Stimulated activated CD4-positive, alpha-beta T cell treated with anti-CD3 and anti-CD28 coated beads, Interleukin-15, amount 100 ng/mL, for 24 hours (primary cell): Measurements from ENCODE around the gene MGAT4A.
"Not testable (repeated sequence)": the region's sequence is repeated elsewhere in the genome, so short reads cannot be mapped to it uniquely, and the experiment has no call there.

Experiments used
- DNase-seq: peaks from one replicate; pipeline ENCODE4 v3.0.0-alpha.2; 2020

MGAT4A gene

GRCh38 chr2:98728088-98728718 is 2.7 kb downstream of the MGAT4A start:
- not testable (repeated sequence) for DNase-seq

GRCh38 chr2:98727369-98728087 is 3.4 kb downstream of the MGAT4A start:
- no peak for DNase-seq

GRCh38 chr2:98726735-98727368 is 4.1 kb downstream of the MGAT4A start:
- DNase-seq, result no peak

DNA sequence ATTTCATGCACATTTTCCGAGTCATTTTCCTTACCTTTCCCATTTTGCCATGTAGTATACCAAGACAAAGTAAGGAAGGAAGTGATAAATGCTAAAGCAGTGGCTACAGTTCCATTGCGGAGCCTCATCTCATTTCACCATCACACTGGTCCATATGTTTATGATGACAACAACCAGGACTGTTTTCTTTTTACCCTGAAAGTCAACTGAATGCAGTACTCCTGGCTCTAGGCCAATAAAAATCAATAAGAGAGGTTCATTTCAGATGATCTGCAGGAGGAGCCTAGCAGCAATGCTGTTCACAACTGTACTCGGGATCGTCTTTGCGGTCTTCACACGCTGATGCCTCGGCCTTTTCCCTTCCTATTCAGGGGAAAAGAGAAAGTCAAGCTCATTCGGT is 4.7 kb downstream of the MGAT4A start:
- DNase-seq, result no peak

- no peak for DNase-seq
Observed at GRCh38 chr2:98720286-98720685, 10.6 kb downstream of the MGAT4A start.

GRCh38 chr2:98717621-98718020 is 13.3 kb downstream of the MGAT4A start:
- no peak for DNase-seq

- no peak for DNase-seq
Observed at GRCh38 chr2:98716786-98717185, 14.1 kb downstream of the MGAT4A start.

DNA sequence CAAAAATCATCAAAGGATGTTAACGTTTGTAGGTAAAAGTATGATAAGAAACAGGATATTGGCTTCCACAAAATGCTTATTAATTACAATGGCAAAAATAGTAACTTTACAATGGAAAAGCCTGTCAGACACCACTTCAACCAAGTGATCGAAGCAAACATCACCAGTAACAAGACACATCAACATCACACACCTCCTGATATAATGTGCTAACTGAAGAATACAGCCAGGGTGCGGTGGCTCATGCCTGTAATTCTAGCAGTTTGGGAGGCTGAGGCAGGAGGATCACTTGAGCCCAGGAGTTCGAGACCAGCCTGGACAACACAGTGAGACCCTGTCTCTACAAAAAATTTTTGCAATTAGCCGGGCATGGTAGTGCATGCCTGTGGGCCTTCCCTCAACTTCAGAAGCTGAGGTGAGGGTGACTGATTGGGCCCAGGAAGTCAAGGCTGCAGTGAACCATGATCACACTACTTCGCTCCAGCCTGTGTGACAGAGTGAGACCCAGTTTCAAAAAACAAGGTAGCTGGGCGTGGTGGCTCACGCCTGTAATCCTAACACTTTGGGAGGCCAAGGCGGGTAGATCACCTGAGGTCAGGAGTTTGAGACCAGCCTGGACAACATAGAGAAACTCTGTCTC is 15.0 kb downstream of the MGAT4A start:
- DNase-seq, result peak; percentile 36

- no peak for DNase-seq
Observed at GRCh38 chr2:98713332-98714015, 17.5 kb downstream of the MGAT4A start.

DNA sequence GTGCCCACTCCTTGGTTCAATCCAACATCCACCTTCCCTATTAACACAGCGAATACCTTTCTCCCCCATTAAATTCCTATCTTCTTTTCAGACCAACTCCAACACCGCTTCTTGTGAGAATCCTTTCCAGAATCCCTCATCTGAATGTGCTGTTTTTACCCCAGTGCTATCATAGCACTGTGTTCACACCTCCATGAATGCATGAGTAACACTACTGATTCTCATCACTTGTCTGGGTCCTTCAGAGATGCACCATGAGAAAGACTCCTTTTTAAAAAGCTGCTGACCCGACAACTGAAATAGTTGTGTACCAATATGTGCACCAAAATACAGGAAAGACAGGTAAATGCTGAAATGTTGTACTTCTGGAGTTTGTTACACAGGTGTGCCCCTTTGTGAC is 18.8 kb downstream of the MGAT4A start:
- DNase-seq, result no peak

GRCh38 chr2:98711506-98711905 is 19.4 kb downstream of the MGAT4A start:
- DNase-seq, result no peak

DNA sequence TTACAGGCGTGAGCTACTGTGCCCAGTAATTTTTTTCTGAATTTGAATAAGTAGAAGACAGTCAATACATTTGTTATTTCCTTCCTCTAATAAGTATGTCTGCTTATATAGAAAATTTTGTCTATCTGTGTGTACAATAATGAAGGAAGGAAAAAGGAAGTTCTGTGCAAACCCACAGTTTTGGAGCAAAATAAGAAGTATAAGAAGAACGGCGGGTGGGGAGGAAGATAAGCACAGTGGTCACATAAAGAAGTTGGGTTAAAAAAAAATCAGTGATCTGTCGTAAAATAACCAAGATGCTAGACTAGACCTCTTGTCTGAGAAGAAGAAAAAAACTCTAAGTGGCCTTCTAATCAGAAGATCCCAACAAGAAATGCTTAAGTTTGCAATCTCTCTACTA is 20.2 kb downstream of the MGAT4A start:
- no peak for DNase-seq

GRCh38 chr2:98709535-98709934 is 21.4 kb downstream of the MGAT4A start:
- no peak for DNase-seq

DNA sequence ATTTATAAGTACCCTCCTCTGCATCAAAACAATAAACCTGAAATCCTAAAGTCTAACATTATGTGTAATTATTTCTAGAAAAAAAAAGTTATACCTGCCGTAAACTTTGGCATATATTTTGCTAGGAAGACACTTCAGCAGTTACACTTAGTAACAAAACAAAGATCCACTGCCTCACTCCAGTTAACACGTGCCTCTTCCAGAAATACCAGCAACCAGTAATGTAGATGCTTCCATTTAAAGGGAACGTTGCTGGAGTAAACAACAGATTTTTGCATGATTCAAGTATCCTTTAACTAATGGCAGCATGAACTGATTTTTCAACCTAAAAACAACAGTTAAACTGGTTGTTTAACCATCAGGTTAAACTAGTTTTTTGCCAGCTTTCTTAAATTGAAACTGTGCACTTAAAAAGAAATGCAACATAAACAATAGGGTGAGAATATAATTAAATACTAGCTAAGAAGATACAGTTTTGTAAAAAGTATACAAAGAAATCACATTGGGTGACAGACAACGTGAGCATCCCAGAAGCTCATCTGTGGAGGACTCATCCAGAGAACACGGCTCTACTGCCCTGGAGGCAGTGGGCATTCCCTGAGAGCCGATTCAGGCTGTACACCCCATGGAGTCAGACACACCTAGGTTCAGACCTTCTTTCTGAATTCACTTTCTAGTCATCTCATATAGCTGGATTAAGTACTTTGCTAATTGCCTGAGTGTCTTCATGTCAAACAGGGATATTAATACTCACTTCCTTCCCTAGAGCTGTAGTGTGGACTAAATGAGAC is 22.3 kb downstream of the MGAT4A start:
- DNase-seq, result no peak

DNA sequence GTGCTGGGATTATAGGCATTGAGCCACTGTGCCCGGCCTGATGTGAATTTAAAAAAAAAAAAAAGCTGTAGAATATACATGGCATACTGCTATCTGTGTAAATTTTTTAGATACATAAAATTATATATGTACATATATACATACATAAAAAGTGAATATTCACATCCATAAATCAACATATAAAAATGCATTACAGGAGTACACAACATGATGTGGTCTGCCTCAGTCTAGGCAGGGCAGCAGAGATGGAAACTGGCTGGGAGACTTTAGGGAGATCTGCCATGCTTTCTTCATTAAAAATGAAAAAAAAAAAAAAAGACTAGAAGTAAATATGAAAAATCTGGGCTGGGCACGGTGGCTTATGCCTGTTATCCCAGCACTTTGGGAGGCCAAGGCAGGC is 24.3 kb downstream of the MGAT4A start:
- no peak for DNase-seq

GRCh38 chr2:98705333-98705617 is 25.7 kb downstream of the MGAT4A start:
- DNase-seq, result no peak

DNA sequence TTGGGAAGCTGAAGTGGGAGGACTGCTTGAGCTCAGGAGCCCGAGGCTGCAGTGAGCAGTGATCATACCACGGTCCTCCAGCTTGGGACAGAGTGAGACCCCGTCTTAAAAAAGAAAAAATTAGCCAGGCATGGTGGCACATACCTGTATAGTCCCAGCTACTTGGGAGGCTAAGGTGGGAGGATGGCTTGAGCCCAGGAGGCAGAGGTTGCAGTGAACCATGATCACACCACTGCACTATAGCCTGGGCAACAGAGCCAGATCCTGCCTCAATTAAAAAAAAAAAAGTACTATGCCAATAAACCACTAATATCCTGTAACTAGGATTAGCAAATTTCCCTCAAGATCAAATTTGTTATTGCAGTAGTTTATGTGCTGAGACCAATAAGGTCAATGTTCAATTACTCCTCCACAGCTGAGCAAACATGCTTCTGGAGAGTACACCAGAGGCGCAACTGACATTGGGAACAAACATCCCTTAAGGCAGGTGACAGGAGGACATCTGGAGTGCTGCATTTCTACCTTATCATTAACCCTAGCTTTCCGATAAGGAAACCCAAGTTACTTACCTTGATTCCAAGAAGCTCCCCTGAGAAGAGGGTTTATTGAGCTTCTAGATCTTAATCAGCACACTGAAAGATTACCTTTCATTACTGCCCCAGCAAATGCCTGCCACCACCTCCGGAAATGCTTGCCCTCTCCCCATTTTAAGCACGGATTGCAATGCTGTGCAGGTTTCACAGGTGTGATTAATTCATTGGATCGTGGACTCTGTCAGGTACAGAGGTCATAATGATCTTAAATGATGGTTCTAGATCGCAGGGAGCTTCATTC is 26.2 kb downstream of the MGAT4A start:
- no peak for DNase-seq

- DNase-seq, result no peak
Observed at GRCh38 chr2:98703738-98704137, 27.2 kb downstream of the MGAT4A start.

DNA sequence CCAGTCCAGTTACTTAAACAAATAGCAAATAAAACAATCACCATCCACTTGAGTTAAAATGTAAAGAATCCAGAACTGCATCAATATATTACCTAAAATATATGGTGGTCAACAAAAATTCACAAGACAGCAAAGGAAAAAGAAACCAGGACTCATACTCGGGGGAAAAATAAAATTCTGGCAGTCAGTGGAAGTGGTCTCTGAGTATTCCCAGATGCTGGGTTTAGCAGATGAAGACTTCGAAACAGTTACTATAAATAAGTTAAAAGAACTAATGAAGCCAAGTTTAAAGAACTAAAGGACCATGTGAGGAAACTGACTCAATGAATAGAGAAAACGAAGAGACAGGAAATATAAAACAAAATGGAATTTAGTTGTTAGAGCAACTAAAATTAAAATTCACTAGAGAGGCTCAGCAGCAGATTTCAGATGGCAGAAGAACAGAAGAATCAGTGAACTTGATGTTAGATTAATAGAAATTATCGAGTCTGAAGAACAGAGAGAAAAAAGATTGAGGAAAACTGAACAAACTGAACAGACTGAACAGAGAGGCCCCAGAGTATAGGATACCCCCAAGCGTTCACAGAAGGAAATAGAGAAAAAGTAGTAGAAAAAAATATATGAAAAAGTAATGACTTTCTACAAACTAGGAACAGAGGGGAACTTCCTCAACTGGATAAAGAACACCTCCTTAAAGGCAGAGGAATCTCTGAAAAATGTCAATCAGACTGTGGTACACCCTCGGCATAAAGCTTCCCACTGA is 27.9 kb downstream of the MGAT4A start:
- no peak for DNase-seq

- DNase-seq, result no peak
Observed at GRCh38 chr2:98702127-98702802, 28.7 kb downstream of the MGAT4A start.
